T-helper 1 cell treated with Interleukin-12 subunit alpha and Interleukin-12 subunit beta and Interleukin-4 antibody, amounts not matched to agents 30 μg/mL and 1 μg/mL, for 36 hours (primary cell): ENCODE results near the gene RXRA.

Source experiments
- H3K27ac Mint-ChIP-seq: one replicate; pipeline ENCODE4 v1.8.0; 2021; ENCODE audit warnings: mild to moderate bottlenecking, mixed read lengths
- H3K27me3 Mint-ChIP-seq: one replicate; pipeline ENCODE4 v1.8.0; 2021; ENCODE audit warnings: low read depth, mixed read lengths
- H3K36me3 Mint-ChIP-seq: one replicate; pipeline ENCODE4 v1.8.0; 2021; ENCODE audit warnings: low read depth, mixed read lengths
- H3K4me1 Mint-ChIP-seq: one replicate; pipeline ENCODE4 v1.8.0; 2021; ENCODE audit warnings: low read depth, mixed read lengths
- H3K4me3 Mint-ChIP-seq: one replicate; pipeline ENCODE4 v1.8.0; 2021; ENCODE audit warnings: mild to moderate bottlenecking, moderate library complexity, mixed read lengths
- H3K9me3 Mint-ChIP-seq: one replicate; pipeline ENCODE4 v1.8.0; 2021; ENCODE audit warnings: mixed read lengths

Gene RXRA

GRCh38 chr9:134314950-134315715 is 11.1 kb upstream of the RXRA start:
- no peak overlapping the region for H3K27ac Mint-ChIP-seq
- H3K27me3 Mint-ChIP-seq, result peaks cover 16% of the 10 kb centered on the region
- H3K9me3 Mint-ChIP-seq, result no peaks in the 10 kb centered on the region

GRCh38 chr9:134315716-134316448 is 10.4 kb upstream of the RXRA start:
- Mint-ChIP-seq H3K4me1 (no peaks in the 10 kb centered on the region), H3K9me3 (no peaks in the 10 kb centered on the region), H3K27ac (no peak overlapping the region), H3K27me3 (peaks cover 16% of the 10 kb centered on the region), H3K4me3 (no peak overlapping the region), H3K36me3 (no peaks in the 10 kb centered on the region)

More at GRCh38 chr9:134314950-134315715, 11.1 kb upstream of the RXRA start:
- H3K4me3 Mint-ChIP-seq, result no peak overlapping the region
- no peaks in the 10 kb centered on the region for H3K4me1 Mint-ChIP-seq
- H3K36me3 Mint-ChIP-seq, result no peaks in the 10 kb centered on the region

DNA sequence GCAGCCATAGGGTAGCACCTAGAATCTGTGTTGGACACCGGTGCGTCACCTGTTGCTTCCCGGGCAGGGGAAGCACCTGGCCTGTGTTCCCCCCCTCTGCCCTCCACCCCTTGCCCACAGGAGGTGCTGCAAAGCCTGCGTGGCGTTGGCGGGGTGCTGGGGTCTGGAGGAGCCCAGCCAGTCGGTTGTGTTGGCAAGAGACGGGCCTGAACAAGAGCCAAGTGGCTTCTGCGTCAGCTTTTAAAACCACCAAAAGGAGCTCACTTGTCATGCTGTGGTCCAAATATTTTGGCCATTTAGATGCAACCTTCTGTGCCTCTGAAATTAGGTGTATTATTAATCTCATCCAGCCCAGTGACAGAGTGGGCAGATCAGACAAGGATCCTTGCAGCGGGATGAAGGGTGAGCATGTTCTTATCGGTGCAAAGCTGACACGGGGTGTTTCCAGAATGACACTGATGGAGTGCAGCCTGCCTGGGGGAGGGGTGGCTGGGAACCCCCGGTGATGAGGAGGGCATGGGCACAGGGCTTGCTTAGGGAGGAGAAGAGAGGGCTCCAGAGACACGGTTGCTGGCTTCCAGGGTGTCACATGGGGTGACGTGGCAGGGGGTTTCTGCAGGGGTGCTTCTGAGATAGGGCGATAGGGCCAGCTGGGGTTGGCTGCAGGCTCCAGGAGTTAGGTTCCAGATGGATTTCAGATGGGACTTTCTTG is 9.7 kb upstream of the RXRA start:
- no peak overlapping the region for H3K4me3 Mint-ChIP-seq
- H3K27ac Mint-ChIP-seq, result no peak overlapping the region
- H3K36me3 Mint-ChIP-seq, result no peaks in the 10 kb centered on the region
- H3K27me3 Mint-ChIP-seq, result peaks cover 15% of the 10 kb centered on the region
- no peaks in the 10 kb centered on the region for H3K4me1 Mint-ChIP-seq
- no peaks in the 10 kb centered on the region for H3K9me3 Mint-ChIP-seq

- H3K4me3 Mint-ChIP-seq, result no peak overlapping the region
- H3K27ac Mint-ChIP-seq, result no peak overlapping the region
- no peaks in the 10 kb centered on the region for H3K4me1 Mint-ChIP-seq
- H3K27me3 Mint-ChIP-seq, result peaks cover 12% of the 10 kb centered on the region
- no peaks in the 10 kb centered on the region for H3K9me3 Mint-ChIP-seq
- no peaks in the 10 kb centered on the region for H3K36me3 Mint-ChIP-seq
Measured at GRCh38 chr9:134317400-134317789, 8.9 kb upstream of the RXRA start.

- no peak overlapping the region for H3K4me3 Mint-ChIP-seq
- no peaks in the 10 kb centered on the region for H3K36me3 Mint-ChIP-seq
- no peaks in the 10 kb centered on the region for H3K9me3 Mint-ChIP-seq
- peaks cover 15% of the 10 kb centered on the region for H3K27me3 Mint-ChIP-seq
- H3K27ac Mint-ChIP-seq, result no peak overlapping the region
- no peaks in the 10 kb centered on the region for H3K4me1 Mint-ChIP-seq
Measured at GRCh38 chr9:134317790-134318414, 8.4 kb upstream of the RXRA start.

GRCh38 chr9:134318481-134318891 is 7.8 kb upstream of the RXRA start:
- Mint-ChIP-seq H3K36me3 (no peaks in the 10 kb centered on the region), H3K4me3 (no peak overlapping the region), H3K4me1 (no peaks in the 10 kb centered on the region), H3K27me3 (peaks cover 14% of the 10 kb centered on the region), H3K9me3 (no peaks in the 10 kb centered on the region), H3K27ac (no peak overlapping the region)

GRCh38 chr9:134318941-134319305 is 7.3 kb upstream of the RXRA start:
- H3K27me3 Mint-ChIP-seq, result peaks cover 15% of the 10 kb centered on the region
- no peak overlapping the region for H3K27ac Mint-ChIP-seq
- H3K4me3 Mint-ChIP-seq, result no peak overlapping the region
- H3K9me3 Mint-ChIP-seq, result no peaks in the 10 kb centered on the region
- H3K4me1 Mint-ChIP-seq, result no peaks in the 10 kb centered on the region
- H3K36me3 Mint-ChIP-seq, result no peaks in the 10 kb centered on the region

DNA sequence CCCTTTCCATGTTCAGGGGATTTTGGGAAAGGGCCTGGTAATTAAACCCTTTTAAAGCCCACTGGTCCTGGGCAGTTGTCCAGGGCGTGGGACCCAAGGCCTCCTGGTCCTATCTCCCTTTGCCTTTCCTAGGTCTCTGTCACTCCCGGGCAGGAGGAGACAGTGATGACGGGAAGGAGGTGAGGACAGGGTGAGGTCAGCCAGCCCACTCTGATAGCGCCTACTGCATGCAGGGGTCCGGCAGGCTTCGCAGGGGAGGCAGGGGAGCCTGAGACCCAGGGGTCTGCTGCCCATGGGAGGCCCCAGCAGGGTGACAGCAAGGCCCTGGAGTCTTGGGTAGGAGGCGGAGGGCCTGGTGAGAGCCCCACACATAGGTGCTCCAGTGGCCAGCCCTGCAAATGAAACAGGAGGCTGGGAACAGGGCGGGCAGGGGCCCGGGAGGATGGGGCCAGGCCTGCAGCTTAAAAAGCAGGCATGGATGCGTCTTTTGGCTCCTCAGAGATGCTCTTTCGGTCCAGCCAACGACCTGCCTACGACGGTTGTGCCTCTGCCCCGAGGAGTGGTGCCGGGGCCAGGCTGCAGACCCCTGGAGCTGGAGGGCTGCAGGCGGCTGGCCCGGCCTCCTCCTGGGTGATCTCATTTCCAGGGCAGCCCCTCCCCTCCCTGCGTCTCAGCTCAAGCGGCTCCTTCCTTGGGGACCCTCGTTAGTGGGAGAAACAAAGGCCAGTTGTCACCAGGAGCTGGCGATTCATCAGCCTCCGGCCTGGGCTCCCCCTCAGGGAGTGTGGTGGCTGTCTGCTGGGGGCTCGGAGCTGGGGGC is 6.7 kb upstream of the RXRA start:
- no peaks in the 10 kb centered on the region for H3K36me3 Mint-ChIP-seq
- peaks cover under 1% of the 10 kb centered on the region for H3K4me1 Mint-ChIP-seq
- no peaks in the 10 kb centered on the region for H3K9me3 Mint-ChIP-seq

GRCh38 chr9:134320126-134320867 is 6.0 kb upstream of the RXRA start:
- Mint-ChIP-seq H3K36me3 (no peaks in the 10 kb centered on the region), H3K27me3 (peaks cover 27% of the 10 kb centered on the region), H3K4me3 (no peak overlapping the region), H3K27ac (no peak overlapping the region), H3K9me3 (no peaks in the 10 kb centered on the region), H3K4me1 (peaks cover 2% of the 10 kb centered on the region)

More for the DNA sequence above, 6.7 kb upstream of the RXRA start:
- H3K27me3 Mint-ChIP-seq, result peaks cover 21% of the 10 kb centered on the region
- no peak overlapping the region for H3K27ac Mint-ChIP-seq
- H3K4me3 Mint-ChIP-seq, result no peak overlapping the region

DNA sequence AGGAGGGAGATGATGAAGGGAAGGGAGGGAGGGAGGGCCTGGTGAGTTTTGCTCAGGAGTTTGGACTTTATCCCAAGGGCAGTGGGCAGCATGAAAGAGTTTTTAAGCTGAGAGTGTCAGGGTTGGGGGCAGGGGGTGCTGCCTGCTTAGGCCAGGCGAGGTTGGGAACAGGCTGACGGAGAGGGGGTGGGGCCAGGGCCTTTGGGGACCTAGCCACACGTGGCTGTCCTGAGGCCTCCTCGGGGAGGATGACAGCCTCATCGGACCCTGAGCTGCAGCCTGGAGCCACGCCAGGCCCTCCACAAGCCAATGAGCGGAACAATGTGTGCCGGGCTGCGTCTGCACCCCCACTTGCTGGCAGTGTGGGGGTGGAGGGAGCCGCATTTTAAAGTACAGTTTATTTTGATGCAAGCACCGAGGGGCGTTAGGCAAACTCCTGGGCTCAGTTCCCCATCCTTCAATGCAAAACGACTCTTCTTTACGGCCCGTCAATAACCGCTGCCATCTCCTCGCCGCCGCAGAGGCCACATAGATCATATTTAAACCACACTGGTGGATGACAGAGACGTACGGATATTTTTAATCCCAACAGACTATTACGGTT is 5.3 kb upstream of the RXRA start:
- Mint-ChIP-seq H3K9me3 (no peaks in the 10 kb centered on the region), H3K4me1 (peaks cover 2% of the 10 kb centered on the region), H3K36me3 (no peaks in the 10 kb centered on the region), H3K27ac (no peak overlapping the region), H3K4me3 (no peak overlapping the region), H3K27me3 (peaks cover 27% of the 10 kb centered on the region)

GRCh38 chr9:134321531-134321930 is 4.7 kb upstream of the RXRA start:
- Mint-ChIP-seq H3K27ac (no peak overlapping the region), H3K4me1 (peaks cover 2% of the 10 kb centered on the region), H3K4me3 (no peak overlapping the region), H3K36me3 (no peaks in the 10 kb centered on the region), H3K27me3 (peaks cover 27% of the 10 kb centered on the region), H3K9me3 (no peaks in the 10 kb centered on the region)

DNA sequence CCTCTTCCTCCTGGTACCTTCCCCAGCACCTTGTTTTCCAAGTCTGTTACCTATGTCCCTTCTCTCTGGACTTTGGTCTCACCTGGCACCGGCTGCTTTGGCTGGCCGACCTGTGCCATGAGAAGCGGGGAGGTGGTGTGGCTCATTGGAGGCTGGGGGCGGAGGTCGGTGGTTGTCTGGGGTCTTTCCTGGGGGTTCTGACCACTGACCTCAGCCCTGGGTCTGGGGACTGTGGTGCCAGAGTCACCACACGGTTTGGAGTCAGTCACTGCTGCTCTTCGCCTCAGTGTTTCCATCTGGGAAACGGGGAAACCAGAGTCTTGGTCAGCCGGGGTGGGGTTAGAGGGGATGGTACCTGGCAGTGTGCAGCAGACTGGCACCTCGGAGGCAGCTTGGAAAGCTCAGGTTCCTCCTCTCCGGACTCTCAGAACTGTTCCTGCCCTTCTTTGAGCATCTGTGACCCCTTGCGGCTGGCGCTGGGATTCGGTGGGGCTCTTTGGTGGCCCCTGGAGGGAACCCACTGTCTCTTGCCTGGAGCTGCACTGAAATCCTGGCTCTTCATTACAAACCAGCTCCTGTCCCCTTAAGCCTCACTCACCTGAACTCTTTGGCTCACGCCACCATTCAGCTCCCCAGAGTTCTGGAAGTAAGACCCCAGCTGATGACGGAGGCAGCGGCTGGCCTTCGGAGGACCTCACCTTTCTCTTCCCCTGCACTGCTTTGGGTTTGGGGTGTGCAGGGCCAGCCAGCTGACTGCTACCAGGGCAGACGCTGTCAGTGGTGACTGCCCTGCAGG is 4.1 kb upstream of the RXRA start:
- peaks cover 25% of the 10 kb centered on the region for H3K27me3 Mint-ChIP-seq
- H3K9me3 Mint-ChIP-seq, result no peaks in the 10 kb centered on the region
- peaks cover 2% of the 10 kb centered on the region for H3K4me1 Mint-ChIP-seq
- no peak overlapping the region for H3K27ac Mint-ChIP-seq
- H3K36me3 Mint-ChIP-seq, result no peaks in the 10 kb centered on the region
- H3K4me3 Mint-ChIP-seq, result no peak overlapping the region
